ENCODE data around the gene CST9. TPM values are rescaled to one million over a fixed set of nuclear protein-coding genes. Genes with fewer than 3 reads are reported as not detected.
A peak's percentile ranks its signal among the peaks of the same experiment; 100 is the strongest.

The CST9 gene
- total and polyA plus RNA-seq, 2 of the 13 experiments (the other 11 are each of a cell fraction or from before 2014, with no cell fraction given), result 0.07 TPM; not detected in 1

DNA sequence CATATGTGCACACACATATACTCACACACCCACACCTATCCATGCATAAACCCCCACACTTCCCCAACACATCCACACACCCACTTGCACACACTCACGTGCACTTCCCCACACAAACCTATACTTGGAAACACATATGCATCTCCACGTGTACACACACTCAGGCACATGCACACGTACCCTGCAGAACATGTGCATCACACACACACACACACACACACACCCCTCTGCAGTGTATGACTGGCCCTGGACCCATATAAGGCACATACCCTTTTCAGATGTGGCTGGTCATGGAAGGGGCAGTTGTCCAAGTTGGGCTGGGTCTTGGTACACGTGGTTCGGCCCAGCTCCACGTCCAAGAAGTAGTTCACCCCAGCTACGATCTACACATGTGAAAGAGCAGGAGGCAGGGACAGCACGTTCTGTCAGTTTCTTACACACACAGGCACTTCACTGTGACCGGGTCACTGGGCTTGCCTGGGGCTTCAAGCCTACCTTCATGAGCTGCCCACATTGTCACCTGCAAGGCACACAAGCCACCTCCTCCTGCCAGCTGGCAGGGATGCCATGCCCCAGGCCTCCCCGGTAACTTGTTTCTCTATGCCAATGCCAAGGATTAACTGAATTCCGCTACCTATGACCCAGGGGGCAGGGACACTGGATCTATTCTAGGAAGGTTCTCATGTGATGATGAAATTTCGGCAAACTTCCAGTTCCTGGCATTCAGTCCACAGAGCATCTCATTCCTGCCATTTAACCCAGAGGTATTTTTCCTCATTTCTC is 29.5 kb upstream of the CST9 start (continued):
- TF ChIP-seq ZNF468 (CRISPR knock-in tag; IDR thresholded peaks at IDR 0.05), result no peak
- no peak for TF ChIP-seq RAD51 (IDR thresholded peaks at IDR 0.05; ENCODE audit: borderline replicate concordance)
- peak; percentile 3; the same call in 1 of the 2 replicates for TF ChIP-seq SAP130 (CRISPR knock-in tag; IDR thresholded peaks at IDR 0.05; ENCODE audit: low read depth)
- no peak for TF ChIP-seq REPIN1 (CRISPR knock-in tag; IDR thresholded peaks at IDR 0.05; ENCODE audit: borderline replicate concordance, low read depth)
- no peak for TF ChIP-seq ZNF609 (CRISPR knock-in tag; IDR thresholded peaks at IDR 0.05; ENCODE audit: borderline replicate concordance)
- no peak for TF ChIP-seq MXD4 (CRISPR knock-in tag; IDR thresholded peaks at IDR 0.05)
- TF ChIP-seq ZNF569 (CRISPR knock-in tag; IDR thresholded peaks at IDR 0.05; ENCODE audit: borderline replicate concordance), result no peak
- no peak for TF ChIP-seq RNF2 (conservative IDR thresholded peaks at IDR 0.05; ENCODE audit: low read depth)
- no peak for TF ChIP-seq RXRB (CRISPR knock-in tag; IDR thresholded peaks at IDR 0.05; ENCODE audit: borderline replicate concordance)
- TF ChIP-seq, protein P1, sequence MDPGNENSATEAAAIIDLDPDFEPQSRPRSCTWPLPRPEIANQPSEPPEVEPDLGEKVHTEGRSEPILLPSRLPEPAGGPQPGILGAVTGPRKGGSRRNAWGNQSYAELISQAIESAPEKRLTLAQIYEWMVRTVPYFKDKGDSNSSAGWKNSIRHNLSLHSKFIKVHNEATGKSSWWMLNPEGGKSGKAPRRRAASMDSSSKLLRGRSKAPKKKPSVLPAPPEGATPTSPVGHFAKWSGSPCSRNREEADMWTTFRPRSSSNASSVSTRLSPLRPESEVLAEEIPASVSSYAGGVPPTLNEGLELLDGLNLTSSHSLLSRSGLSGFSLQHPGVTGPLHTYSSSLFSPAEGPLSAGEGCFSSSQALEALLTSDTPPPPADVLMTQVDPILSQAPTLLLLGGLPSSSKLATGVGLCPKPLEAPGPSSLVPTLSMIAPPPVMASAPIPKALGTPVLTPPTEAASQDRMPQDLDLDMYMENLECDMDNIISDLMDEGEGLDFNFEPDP (CRISPR knock-in tag; conservative IDR thresholded peaks at IDR 0.05), result 0 out of 2 replicates have a peak, but pooled peaks have one; percentile 3
- no peak for TF ChIP-seq HCFC1 (IDR thresholded peaks at IDR 0.05; ENCODE audit: low read depth, low read length)
- TF ChIP-seq, protein P2, sequence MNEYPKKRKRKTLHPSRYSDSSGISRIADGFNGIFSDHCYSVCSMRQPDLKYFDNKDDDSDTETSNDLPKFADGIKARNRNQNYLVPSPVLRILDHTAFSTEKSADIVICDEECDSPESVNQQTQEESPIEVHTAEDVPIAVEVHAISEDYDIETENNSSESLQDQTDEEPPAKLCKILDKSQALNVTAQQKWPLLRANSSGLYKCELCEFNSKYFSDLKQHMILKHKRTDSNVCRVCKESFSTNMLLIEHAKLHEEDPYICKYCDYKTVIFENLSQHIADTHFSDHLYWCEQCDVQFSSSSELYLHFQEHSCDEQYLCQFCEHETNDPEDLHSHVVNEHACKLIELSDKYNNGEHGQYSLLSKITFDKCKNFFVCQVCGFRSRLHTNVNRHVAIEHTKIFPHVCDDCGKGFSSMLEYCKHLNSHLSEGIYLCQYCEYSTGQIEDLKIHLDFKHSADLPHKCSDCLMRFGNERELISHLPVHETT (CRISPR knock-in tag; conservative IDR thresholded peaks at IDR 0.05), result no peak
- no peak for TF ChIP-seq ZNF318 (CRISPR knock-in tag; IDR thresholded peaks at IDR 0.05)

Data from HepG2 (cell line).